HG03378 (cell line): ENCODE data around the gene PC.

Experiments used
- ATAC-seq: cut with Tn5 transposase; IDR thresholded peaks from one replicate; pipeline ENCODE4 v1.9.1; 2021; ENCODE audit warnings: mild to moderate bottlenecking, moderate library complexity; ENCODE audit not compliant: unreplicated experiment

Gene PC

GRCh38 chr11:66887526-66887925, 70.7 kb downstream of the PC start:
- ATAC-seq = no peak

- no peak for ATAC-seq
Observed at GRCh38 chr11:66886671-66887221, 71.4 kb downstream of the PC start.

GRCh38 chr11:66885950-66886440, 72.2 kb downstream of the PC start:
- ATAC-seq = no peak

GRCh38 chr11:66885469-66885868, 72.7 kb downstream of the PC start:
- no peak for ATAC-seq

- no peak for ATAC-seq
Observed at GRCh38 chr11:66884443-66884842, 73.7 kb downstream of the PC start.

GRCh38 chr11:66883016-66883965, 74.9 kb downstream of the PC start:
- ATAC-seq = no peak

- no peak for ATAC-seq
Observed at GRCh38 chr11:66882561-66883015, 75.6 kb downstream of the PC start.

GRCh38 chr11:66881927-66882452, 76.2 kb downstream of the PC start:
- no peak for ATAC-seq

- no peak for ATAC-seq
Observed at GRCh38 chr11:66881451-66881835, 76.7 kb downstream of the PC start.

GRCh38 chr11:66880496-66881450, 77.4 kb downstream of the PC start:
- ATAC-seq = no peak

- ATAC-seq = no peak
Observed at GRCh38 chr11:66879999-66880398, 78.2 kb downstream of the PC start.

GRCh38 chr11:66879583-66879982, 78.6 kb downstream of the PC start:
- ATAC-seq = no peak

GRCh38 chr11:66879000-66879399, 79.2 kb downstream of the PC start:
- ATAC-seq = no peak

GRCh38 chr11:66878474-66878873, 79.7 kb downstream of the PC start:
- no peak for ATAC-seq

- no peak for ATAC-seq
Observed at GRCh38 chr11:66877588-66878385, 80.4 kb downstream of the PC start.

- no peak for ATAC-seq
Observed at GRCh38 chr11:66875378-66875777, 82.8 kb downstream of the PC start.

GRCh38 chr11:66874232-66874631, 84.0 kb downstream of the PC start:
- ATAC-seq = no peak

- no peak for ATAC-seq
Observed at GRCh38 chr11:66871521-66871901, 86.7 kb downstream of the PC start.

- ATAC-seq = no peak
Observed at GRCh38 chr11:66870616-66871520, 87.3 kb downstream of the PC start.
